AG08395 (cell line): ENCODE results near the gene TMEM39A.

Experiments used
- DNase-seq: peaks from one replicate; pipeline ENCODE4 v3.0.0; 2012; ENCODE audit warnings: mixed read lengths, low spot score

TMEM39A gene

GRCh38 chr3:119453822-119454221, 9.6 kb downstream of the TMEM39A start:
- no peak for DNase-seq

DNA sequence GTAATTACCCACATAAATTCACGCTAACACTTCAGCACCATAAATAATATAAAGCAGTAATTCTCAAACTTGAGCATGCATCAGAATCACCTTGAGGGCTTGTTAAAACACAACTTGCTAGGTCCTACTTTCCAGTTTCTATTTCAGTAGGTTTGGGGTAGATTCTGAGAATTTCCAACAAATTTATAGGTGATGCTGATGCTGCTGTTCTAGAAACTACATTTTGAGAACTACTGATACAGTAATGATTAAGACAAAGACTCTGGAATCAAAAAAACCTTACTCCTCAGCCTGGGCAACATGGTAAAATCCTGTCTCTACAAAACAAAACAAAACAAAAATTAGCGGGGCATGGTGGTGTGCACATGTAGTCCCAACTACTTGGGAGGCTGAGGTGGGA, 18.8 kb downstream of the TMEM39A start:
- no peak for DNase-seq

- no peak for DNase-seq
Observed at GRCh38 chr3:119443179-119443578, 20.2 kb downstream of the TMEM39A start.

DNA sequence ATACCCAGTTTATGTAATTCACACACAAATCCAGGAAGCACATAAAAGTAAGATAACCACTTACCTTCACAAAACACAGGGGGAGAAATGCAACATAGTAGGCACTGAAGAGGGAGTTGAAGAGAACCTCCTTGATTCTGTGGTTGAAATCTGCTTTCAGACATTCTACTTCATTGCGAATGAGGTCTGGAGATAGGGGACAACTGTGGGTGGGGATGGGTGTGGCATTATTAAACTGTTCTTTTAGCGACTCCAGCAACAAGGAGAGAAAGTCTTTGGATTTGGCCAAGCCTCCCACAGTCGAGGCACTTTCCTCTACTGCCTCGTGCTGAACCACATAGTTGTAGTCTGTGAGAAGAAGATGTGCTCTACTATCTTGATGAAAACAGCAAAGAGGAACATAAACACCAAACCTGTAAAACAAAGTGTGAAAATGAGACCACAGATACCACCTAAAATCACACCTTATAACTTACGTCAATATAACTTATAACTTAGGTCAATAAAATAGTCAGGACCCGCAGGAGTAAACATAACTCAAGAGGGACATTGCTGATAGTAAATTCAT, 25.6 kb downstream of the TMEM39A start:
- no peak for DNase-seq

- no peak for DNase-seq
Observed at GRCh38 chr3:119436977-119437376, 26.4 kb downstream of the TMEM39A start.

- no peak for DNase-seq
Observed at GRCh38 chr3:119434703-119435102, 28.7 kb downstream of the TMEM39A start.

DNA sequence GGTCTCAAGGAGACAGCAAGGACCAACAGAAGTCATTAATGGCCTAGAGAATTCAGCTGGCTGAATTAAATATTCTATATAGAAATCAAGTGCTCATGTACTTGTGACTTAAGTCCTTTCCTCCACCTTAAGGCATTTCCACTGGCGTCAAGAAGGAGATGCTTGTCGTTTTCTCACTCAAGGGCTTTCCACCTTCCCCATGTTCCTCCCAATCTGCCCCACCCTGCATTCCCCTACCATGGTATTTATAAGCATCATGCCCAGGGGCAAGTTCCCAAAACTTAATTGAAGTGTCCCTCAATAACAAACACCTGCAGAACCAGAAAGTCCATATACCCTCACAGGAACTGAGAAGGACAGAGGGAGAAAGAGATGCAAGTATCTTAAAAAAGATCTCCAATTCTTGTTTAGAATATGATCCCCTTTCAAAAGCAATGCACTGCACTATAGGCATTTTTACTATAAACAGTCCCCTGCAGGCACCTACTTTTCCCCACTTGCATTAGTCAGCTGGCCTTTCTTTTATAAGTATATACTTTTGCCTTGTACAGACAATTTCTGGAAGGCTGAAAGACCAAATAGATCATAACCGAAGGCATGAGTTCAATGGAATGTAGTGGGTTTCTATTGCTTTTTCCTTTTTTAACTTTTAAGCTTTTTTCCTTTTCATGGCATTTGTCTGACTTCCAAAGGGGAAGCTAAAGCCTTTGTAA, 29.6 kb downstream of the TMEM39A start:
- no peak for DNase-seq

- DNase-seq = no peak
Observed at GRCh38 chr3:119428538-119428937, 34.9 kb downstream of the TMEM39A start.

GRCh38 chr3:119427669-119428068, 35.7 kb downstream of the TMEM39A start:
- DNase-seq = no peak

GRCh38 chr3:119420196-119420595, 43.2 kb downstream of the TMEM39A start:
- no peak for DNase-seq

GRCh38 chr3:119418641-119419040, 44.8 kb downstream of the TMEM39A start:
- no peak for DNase-seq

DNA sequence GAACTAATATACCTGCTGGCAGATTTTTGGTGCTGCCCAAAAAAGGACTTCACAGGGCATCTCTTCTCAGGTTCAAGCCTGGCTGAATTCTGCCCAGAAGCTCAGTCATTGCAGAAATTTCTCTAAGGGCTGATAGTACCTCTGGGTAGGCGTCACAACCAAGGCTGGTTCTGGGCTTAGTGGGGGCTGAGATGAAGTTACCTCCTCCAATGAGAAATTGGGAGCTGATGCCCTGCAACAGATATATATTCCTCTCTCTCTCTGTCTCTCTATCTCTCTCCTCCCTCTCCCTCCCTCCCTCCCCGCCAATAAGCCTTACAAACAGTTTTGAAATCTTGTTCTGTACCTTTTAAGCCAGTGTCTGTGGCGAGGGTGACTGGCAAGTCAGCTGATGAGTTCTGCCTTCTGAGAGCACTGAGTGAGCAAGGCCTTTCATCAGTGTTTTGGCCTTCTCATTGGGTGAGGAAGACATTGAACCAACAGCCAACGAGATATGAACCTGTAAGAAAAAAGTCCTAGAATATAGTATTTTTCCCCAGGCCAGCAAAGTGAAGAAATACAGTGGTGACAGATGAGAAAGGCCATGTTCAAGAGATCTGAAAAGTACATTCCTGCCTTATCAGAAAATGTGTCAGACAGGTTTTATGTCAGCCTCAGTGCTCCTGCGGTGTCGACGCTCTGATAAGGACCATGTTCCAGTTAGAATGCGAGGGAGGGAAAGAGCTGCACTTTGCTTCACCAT, 45.5 kb downstream of the TMEM39A start:
- DNase-seq = no peak

DNA sequence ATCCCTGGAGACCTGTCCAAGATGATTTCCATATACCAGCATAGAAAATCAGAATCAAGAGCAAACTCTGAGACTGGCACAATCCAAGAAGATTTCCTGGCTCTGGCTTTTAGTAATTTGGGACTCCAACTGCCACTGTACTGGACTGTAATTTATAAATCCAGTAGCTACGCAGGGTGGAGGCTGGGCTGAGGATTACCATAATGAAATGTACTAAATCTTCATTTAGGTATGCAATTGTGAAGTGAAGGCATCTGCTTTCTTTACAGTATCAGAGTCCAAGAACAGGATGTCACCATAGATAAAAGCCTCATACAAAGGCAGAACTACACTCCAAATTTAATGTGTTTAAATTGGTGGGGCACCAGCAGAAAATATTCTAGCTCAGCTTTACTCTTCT, 46.5 kb downstream of the TMEM39A start:
- DNase-seq = no peak

GRCh38 chr3:119413603-119414280, 49.7 kb downstream of the TMEM39A start:
- DNase-seq = no peak

GRCh38 chr3:119409844-119410243, 53.6 kb downstream of the TMEM39A start:
- no peak for DNase-seq

GRCh38 chr3:119408243-119408950, 55.0 kb downstream of the TMEM39A start:
- DNase-seq = no peak

GRCh38 chr3:119405315-119405714, 58.1 kb downstream of the TMEM39A start:
- no peak for DNase-seq

DNA sequence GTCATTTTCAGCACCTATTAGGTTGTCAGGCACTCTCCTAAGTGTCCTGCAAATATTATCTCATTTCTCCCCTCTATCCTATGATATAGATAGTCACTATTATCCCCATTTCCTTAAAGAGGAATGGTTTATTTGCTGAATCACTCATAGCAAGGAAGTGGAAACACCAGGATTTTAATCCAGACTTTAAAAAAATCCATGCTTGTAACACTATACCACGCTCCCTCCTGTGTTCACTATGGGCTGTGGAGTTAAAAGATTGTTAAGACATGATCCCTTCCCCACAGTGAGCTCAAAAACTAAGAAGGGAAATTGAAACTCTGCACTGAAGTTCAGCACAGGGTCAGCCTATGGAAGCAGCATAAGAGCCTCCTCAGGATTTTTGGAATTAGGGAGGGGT, 60.2 kb downstream of the TMEM39A start:
- no peak for DNase-seq

GRCh38 chr3:119402791-119403190, 60.6 kb downstream of the TMEM39A start:
- DNase-seq = no peak

DNA sequence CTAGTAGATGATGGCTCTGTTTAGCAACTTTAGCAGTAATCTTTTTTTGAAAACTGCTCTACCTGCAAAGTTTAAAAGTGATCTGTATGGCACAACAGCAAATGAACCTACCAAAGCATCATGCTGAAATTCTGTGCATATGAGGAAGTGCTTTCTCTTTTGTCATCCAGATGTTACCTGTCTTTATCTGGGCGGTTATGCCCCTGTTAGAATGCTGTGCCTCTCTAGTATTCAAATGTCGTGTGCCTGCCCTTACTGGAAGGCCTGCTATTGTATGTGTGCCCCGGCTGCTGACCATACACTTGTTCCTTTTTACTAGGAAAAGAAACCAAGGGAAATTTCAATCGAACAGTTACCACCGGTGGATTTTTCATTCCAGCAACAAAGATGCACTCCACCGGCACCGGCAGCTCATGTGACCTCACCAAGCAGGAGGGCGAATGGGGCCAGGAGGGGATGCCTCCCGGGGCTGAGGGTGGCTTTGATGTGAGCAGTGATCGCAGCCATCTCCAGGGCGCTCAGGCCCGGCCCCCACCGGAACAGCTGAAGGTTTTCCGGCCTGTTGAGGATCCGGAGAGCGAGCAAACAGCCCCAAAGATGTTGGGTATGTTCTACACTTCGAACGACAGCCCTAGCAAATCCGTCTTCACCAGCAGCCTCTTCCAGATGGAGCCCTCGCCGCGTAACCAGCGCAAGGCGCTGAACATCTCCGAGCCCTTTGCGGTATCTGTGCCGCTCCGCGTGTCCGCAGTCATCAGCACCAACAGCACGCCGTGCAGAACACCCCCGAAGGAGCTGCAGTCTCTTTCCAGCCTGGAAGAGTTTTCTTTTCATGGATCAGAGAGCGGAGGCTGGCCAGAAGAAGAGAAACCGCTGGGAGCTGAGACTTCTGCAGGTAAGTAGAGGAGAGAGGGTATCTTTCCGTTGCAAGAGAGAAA, 61.6 kb downstream of the TMEM39A start:
- DNase-seq = no peak

GRCh38 chr3:119401069-119401468, 62.3 kb downstream of the TMEM39A start:
- DNase-seq = no peak
